KMS-11 (cell line): ENCODE data around the gene SRSF2.

Experiments used
- H2AFZ ChIP-seq: fragments of 200-600 bp; sonication (generic); 2 replicates; pipeline ENCODE4 v1.6.1; 2016; ENCODE audit warnings: antibody characterized with exemption, mixed run types, low read depth
- H3K27ac ChIP-seq: fragments of 200-600 bp; sonication (generic); 2 replicates; pipeline ENCODE4 v1.6.1; 2016; ENCODE audit warnings: mild to moderate bottlenecking, mixed run types
- H3K27me3 ChIP-seq: fragments of 200-600 bp; sonication (generic); 2 replicates; pipeline ENCODE4 v1.6.1; 2017; ENCODE audit warnings: mild to moderate bottlenecking, low read depth, mixed run types, moderate library complexity; ENCODE audit not compliant: insufficient read depth
- H3K36me3 ChIP-seq: fragments of 200-600 bp; sonication (generic); 2 replicates; pipeline ENCODE4 v1.6.1; 2017; ENCODE audit warnings: mild to moderate bottlenecking, mixed run types; ENCODE audit not compliant: insufficient read depth
- H3K4me1 ChIP-seq: fragments of 200-600 bp; sonication (generic); 2 replicates; pipeline ENCODE4 v1.6.1; 2016; ENCODE audit warnings: mild to moderate bottlenecking, low read depth, mixed run types; ENCODE audit not compliant: poor library complexity, severe bottlenecking
- H3K4me2 ChIP-seq: fragments of 200-600 bp; sonication (generic); 2 replicates; pipeline ENCODE4 v1.7.0; 2016; ENCODE audit warnings: mild to moderate bottlenecking, mixed run types
- H3K4me3 ChIP-seq: fragments of 200-600 bp; sonication (generic); IDR thresholded peaks from 2 replicates; pipeline ENCODE4 v1.6.1; 2017; ENCODE audit warnings: low read depth, low read length, mixed read lengths; ENCODE audit not compliant: insufficient read depth
- H3K79me2 ChIP-seq: fragments of 200-600 bp; sonication (generic); 2 replicates; pipeline ENCODE4 v1.6.1; 2016; ENCODE audit warnings: low read depth, mixed run types; ENCODE audit not compliant: insufficient read depth
- H3K9ac ChIP-seq: fragments of 200-600 bp; sonication (generic); 2 replicates; pipeline ENCODE4 v1.6.1; 2016; ENCODE audit warnings: mild to moderate bottlenecking, mixed run types
- H4K20me1 ChIP-seq: fragments of 200-600 bp; sonication (generic); 2 replicates; pipeline ENCODE4 v1.6.1; 2016; ENCODE audit warnings: mild to moderate bottlenecking, mixed run types; ENCODE audit not compliant: insufficient read depth
- TF ChIP-seq, protein P1 (sequence below): fragments of 200-600 bp; sonication (generic); conservative IDR thresholded peaks from 2 replicates; pipeline ENCODE4 v1.6.1; 2017; ENCODE audit warnings: low read depth, mild to moderate bottlenecking, antibody characterized with exemption, low read length, moderate library complexity, mixed read lengths

The SRSF2 gene

DNA sequence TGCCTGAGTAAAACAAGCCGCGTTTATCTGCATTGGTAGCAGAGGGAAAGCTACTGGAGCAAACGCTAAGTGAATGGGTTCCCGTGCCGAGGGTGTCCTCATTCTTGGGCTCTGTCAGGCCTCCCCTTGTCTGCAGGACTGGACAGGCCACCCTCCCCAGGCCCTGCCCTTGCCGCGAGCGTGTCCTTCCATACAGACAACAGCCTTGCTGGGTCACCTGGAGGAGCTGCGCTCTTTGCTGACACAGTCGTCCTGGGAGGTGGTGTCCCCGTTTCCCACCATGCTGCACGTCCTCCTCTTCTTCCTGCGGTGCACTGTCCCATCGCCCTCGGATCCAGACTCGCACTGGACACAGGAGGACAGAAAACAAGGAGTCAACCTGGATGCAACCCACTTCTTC, 18.6 kb downstream of the SRSF2 start:
- no peak overlapping the region for H2AFZ ChIP-seq
- H3K27me3 ChIP-seq = no peaks in the 10 kb centered on the region
- H3K4me3 ChIP-seq = no peak overlapping the region
- peaks cover 65% of the 10 kb centered on the region for H3K4me1 ChIP-seq
- peaks cover 36% of the 10 kb centered on the region; the same call in 1 of the 2 replicates for H3K36me3 ChIP-seq
- 0 out of 2 replicates have a peak, but pooled peaks cover under 1% of the 10 kb centered on the region for H4K20me1 ChIP-seq
- H3K27ac ChIP-seq = no peak overlapping the region
- H3K4me2 ChIP-seq = no peak overlapping the region
- TF ChIP-seq, protein P1, sequence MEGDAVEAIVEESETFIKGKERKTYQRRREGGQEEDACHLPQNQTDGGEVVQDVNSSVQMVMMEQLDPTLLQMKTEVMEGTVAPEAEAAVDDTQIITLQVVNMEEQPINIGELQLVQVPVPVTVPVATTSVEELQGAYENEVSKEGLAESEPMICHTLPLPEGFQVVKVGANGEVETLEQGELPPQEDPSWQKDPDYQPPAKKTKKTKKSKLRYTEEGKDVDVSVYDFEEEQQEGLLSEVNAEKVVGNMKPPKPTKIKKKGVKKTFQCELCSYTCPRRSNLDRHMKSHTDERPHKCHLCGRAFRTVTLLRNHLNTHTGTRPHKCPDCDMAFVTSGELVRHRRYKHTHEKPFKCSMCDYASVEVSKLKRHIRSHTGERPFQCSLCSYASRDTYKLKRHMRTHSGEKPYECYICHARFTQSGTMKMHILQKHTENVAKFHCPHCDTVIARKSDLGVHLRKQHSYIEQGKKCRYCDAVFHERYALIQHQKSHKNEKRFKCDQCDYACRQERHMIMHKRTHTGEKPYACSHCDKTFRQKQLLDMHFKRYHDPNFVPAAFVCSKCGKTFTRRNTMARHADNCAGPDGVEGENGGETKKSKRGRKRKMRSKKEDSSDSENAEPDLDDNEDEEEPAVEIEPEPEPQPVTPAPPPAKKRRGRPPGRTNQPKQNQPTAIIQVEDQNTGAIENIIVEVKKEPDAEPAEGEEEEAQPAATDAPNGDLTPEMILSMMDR = no peak
- no peak overlapping the region for H3K9ac ChIP-seq
- peaks cover 19% of the 10 kb centered on the region for H3K79me2 ChIP-seq

DNA sequence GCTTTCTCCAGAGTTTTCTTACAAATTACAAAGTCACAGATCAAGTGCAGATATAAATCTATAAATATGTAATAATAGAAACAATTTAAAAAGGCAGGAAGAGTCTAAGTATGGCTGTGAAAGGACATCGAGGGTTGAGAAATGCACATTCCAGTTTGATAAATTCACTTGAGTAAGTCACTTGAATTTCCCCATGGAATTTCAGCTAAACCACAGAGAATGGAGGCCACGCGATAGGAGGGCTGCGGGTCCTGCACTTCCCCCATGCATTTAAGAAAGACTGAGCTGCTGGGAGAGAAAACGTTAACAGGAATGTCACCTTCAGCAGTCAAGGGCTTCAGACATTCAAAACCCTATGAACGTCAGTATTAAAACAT, 20.3 kb downstream of the SRSF2 start:
- H3K9ac ChIP-seq = peak overlapping the region; percentile 22; the same call in 1 of the 2 replicates
- H3K4me2 ChIP-seq = peak overlapping the region; percentile 26
- H3K27me3 ChIP-seq = no peaks in the 10 kb centered on the region
- H3K79me2 ChIP-seq = peaks cover 4% of the 10 kb centered on the region
- TF ChIP-seq, protein P1 = no peak
- H3K4me1 ChIP-seq = peaks cover 59% of the 10 kb centered on the region
- no peaks in the 10 kb centered on the region for H4K20me1 ChIP-seq
- H3K27ac ChIP-seq = peak overlapping the region; percentile 88
- H2AFZ ChIP-seq = no peak overlapping the region
- peaks cover 31% of the 10 kb centered on the region; the same call in 1 of the 2 replicates for H3K36me3 ChIP-seq
- H3K4me3 ChIP-seq = no peak overlapping the region

DNA sequence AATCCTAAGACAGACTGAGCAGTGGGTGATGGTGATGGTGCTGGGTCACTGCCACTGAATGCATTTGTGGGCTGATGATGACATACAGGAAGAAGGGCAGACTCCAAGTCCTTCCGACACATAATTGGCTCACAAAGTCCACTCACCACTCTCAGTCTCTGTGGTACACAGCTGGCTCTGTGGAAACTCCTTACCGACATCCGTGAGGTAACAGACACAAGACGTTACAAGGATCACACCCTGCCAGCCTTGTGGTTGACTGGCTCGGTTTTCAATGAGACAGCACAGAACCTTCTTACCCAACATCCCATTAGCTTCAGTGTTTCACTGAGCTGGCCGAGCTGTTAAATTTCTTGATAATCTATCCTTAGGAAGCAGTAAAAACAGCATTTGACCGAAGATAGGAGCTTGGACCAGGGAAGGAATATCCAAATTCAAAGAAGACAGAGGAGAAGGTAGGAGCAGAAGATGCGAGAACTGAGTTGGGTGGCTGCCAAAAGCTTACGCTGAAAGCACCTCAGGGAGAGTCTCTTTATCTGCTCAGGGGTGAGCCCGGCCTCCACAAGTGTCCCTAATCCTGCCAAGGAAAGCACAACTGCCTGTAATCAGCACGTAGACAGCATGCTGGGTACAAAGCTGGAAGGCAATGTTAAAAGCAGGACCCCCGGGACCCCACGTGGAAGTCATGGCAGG, 20.8 kb downstream of the SRSF2 start:
- TF ChIP-seq, protein P1 = no peak
- Histone ChIP-seq H3K27me3 (peaks cover 1% of the 10 kb centered on the region; the same call in 1 of the 2 replicates), H3K9ac (peak overlapping the region; percentile 22; the same call in 1 of the 2 replicates), H3K79me2 (no peaks in the 10 kb centered on the region), H4K20me1 (no peaks in the 10 kb centered on the region), H3K4me2 (peak overlapping the region; percentile 65), H3K27ac (peak overlapping the region; percentile 88), H3K4me3 (no peak overlapping the region), H2AFZ (no peak overlapping the region), H3K36me3 (peaks cover 26% of the 10 kb centered on the region; the same call in 1 of the 2 replicates), H3K4me1 (peaks cover 56% of the 10 kb centered on the region)

DNA sequence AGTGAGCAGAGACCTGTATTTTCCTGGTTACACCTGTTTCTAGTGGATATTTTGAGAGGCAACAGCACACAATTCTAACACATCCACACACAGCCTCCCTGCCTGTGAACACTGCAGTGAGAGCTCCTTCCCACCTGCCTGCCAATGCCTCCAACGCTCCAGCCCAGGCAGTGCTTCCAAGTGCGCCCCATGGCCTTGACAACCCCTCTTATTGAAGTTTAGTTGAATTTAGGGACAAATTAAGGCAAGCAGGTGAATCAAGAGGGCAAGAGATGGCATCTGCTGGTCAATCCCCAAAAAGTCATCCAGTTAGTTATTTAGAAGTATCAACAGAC, 21.7 kb downstream of the SRSF2 start:
- Histone ChIP-seq H3K27me3 (peaks cover 4% of the 10 kb centered on the region; the same call in 1 of the 2 replicates), H3K4me1 (peaks cover 56% of the 10 kb centered on the region), H4K20me1 (no peaks in the 10 kb centered on the region), H3K9ac (peak overlapping the region; percentile 16; the same call in 1 of the 2 replicates), H3K27ac (peak overlapping the region; percentile 88), H3K36me3 (peaks cover 19% of the 10 kb centered on the region; the same call in 1 of the 2 replicates), H2AFZ (no peak overlapping the region), H3K4me3 (no peak overlapping the region), H3K4me2 (peak overlapping the region; percentile 65), H3K79me2 (no peaks in the 10 kb centered on the region)
- TF ChIP-seq, protein P1 = no peak
